LHCN-M2 (cell line): ENCODE results near the gene ERO1B. TPM values are rescaled to one million over a fixed set of nuclear protein-coding genes. Genes with fewer than 3 reads are reported as not detected.
"Not testable (repeated sequence)": the region's sequence is repeated elsewhere in the genome, so short reads cannot be mapped to it uniquely, and the experiment has no call there.

Experiments used
- DNase-seq: peaks from one replicate; pipeline ENCODE4 v3.0.0-alpha.2; 2012; ENCODE audit warnings: low read depth
- total RNA-seq: library from RNA; depleted of rRNA; stranded (reverse); fragments of >200 nt; gene quantifications from 2 replicates; pipeline ENCODE4 v1.2.3, GENCODE V29; 2014; rRNA removed

Gene ERO1B
- total RNA-seq, 1 experiment from 2014 or later = 2.5 TPM

DNA sequence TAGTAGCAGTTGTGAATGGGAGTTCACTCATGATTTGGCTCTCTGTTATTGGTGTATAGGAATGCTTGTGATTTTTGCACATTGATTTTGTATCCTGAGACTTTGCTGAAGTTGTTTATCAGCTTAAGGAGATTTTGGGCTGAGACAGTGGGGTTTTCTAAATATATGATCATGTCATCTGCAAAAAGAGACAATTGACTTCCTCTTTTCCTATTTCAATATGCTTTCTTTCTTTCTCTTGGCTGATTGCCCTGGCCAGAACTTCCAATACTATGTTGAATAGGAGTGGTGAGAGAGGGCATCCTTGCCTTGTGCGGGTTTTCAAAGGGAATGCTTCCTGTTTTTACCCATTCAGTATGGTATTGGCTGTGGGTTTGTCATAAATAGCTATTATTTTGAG is 93.7 kb downstream of the ERO1B start:
- DNase-seq = not testable (repeated sequence)

DNA sequence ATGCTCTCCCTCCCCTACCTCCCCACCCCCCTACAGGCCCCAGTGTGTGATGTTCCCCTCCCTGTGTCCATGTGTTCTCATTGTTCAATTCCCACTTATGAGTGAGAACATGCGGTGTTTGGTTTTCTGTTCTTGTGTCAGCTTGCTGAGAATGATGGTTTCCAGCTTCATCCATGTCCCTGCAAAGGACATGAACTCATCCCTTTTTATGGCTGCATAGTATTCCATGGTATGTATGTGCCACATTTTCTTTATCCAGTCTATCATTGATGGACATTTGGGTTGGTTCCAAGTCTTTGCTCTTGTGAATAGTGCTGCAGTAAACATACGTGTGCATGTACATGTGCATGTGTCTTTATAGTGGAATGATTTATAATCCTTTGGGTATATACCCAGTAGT is 95.3 kb downstream of the ERO1B start:
- DNase-seq = not testable (repeated sequence)

DNA sequence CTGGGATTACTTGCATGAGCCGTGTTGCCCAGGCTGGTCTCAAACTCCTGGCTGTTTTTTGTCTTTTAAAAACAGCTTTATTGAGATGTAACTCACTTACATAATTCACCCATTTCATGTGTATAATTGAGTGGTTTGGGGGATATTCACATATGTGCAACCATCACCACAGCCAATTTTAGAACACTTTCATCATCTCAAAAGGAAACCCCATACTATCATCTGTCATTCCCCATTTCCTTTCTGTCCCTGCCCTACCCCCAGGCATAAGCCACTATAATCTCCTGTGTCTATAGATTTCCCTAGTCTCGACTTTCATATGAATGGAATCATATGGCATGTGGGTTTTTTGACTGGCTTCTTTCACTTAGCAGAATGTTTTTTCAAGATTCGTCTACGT is 96.1 kb downstream of the ERO1B start:
- DNase-seq = no peak

DNA sequence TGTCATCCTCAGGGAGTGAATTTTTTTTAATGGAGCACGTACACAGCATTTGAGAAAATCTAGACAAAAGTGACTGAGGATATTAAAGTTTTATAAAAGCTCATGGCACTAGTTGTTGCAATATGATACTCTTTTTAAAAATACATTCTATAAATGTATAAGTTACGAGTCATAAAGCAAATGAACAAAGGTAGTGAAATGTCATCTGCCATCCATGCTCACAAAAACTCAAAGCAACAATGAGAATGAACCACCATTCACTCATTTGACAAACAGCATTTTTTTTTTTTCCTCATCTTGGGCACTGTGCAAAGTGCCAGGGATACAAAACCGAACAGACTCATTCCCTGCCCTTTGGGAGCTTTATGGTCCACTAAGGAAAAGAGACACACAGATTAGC is 100.7 kb downstream of the ERO1B start:
- DNase-seq = peak; percentile 40

DNA sequence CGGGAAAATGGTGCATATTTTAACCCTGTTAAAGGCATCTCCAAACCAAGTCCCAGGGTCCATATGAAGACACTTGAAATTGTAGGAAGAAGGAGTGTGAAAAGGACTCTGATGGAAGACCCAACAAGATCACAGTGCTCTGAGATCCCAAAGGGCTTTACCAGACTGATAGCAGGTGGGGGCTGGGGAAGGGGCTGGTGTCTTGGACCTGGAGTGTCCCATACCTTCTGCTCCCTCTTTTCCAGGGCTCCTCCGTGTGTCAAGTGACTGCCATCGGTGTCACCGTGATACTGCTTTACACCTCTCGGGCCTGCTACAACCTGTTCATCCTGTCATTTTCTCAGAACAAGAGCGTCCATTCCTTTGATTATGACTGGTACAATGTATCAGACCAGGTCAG is 102.1 kb downstream of the ERO1B start:
- DNase-seq = no peak

DNA sequence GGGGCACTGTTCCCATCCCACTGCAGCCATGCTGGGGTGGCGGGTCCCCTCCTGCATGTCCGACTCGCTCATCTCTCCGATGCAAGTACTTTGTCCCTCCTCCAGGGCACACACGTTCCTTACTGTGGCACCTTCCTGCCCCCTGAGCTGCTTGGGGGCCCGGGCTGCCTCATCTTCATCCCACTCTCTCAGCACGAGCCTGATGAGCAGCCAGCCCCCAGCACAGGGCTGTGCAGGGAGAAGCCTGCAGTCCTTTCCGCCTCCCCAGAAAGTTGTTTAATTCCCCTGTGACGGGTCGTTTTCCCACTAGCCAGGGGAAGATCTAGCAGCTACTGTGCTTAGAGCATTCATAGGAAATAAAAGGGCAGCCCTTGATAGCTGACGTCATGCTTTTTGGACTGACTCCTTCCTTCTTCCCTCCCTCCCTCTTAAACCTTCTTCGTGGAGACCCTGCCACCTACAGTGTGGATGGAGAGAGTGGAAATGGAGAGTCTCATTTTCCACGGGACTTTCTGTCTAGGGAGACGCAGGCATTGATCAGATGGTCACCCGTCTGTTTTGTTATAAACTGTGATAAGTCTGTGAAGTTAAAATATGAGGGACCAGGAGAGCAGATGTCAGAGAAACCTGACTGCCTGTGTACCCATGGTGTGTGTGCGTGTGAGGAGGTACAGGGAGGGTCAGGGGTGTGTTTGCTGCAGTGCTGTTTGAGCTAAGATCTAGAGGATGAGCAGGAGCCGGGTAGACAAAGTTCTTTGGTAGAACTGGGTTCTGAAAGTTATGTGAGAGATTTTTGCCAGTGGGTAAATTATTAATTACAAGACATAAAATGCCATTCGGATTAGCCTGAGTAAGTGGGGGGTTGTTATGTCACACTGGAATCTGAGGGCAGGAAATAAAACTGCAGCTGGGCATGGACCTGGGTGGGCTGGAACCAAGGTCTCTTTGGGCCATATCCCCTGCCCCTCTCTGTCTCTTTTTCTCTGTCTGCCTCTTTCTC is 105.1 kb downstream of the ERO1B start:
- no peak for DNase-seq

DNA sequence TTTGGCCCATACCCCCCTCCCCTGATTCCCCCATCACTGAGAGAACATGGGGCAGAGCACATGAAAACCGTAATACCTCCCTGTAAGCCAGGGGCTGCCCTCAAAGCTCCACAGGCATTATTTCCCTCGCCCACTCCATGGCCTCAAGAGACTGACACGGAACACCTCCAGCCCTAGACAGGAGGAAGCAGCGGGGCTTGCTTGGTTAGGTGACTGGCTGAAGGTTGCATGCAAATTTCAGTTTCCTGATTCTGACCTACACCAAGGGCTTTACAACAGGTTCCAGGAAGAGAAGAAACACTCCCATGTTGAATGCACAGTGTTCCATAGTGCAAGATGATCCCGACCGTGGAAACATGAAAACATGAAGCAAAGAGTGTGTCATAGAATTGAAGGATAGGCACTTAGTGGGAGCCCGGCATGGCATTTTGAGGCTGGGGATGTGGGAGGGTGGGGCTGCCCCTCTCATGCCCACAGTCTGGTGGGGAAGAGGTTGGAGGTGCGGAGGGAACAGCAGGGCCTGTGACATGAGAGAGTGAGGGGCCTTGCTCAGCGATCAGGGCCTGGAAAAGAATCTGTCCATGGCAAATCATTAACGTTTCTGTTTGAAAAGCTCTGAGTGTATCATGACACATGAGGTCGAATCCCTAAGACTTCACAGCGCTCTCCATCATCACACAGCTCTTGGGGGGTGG is 106.0 kb downstream of the ERO1B start:
- no peak for DNase-seq

DNA sequence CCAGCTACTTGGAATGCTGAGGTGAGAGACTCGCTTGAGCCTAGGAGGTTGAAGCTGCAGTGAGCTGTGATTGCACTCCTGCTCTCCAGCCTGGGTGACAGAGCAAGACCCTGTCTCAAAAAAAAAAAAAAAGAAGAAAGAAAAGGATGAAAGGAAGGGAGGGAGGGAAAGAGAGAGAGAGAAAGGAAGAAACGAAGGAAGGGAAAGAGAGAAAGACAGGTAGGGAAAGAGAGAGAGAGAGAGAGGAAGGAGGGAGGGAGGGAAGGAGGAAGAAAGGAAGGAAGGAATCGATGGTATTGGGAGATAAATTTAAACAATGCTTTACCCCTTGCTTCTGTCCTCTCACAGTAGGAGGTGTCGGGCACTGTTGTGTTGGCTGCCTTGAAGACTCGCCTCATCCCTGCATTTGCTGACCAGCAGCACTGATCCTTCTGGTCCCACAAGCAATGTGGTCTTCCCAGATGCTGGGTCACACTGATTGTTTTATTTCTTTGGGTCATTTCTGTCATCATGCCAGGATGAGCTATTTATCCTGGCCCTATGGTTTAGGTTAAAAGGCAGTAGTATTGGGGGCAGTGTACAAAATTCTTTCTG is 108.5 kb downstream of the ERO1B start:
- no peak for DNase-seq

DNA sequence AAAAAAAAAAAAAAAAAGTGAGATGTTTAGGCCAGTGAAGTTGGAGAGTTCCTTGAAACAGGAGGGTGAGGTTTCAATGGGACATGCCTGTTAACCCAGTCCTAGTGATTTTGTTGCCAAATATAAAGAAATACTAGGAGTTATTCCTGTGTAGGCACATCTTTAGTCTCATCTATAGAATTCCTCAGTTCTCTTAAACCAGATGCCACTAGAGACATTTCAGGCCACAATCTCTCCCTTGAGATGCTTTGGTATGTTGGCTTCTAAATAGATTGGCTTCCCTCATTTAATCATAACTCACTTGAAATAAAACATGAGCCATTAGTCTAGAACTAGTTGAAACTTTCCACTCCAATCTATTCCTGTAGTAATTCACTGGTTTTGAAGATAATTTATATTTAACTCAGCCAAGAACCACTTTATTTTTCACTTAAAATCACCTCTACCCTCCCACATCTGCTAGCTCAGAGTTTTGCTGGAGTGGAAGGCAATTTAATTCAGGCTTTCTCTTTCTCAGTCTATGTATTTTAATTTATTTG is 109.6 kb downstream of the ERO1B start:
- peak; percentile 12 for DNase-seq

DNA sequence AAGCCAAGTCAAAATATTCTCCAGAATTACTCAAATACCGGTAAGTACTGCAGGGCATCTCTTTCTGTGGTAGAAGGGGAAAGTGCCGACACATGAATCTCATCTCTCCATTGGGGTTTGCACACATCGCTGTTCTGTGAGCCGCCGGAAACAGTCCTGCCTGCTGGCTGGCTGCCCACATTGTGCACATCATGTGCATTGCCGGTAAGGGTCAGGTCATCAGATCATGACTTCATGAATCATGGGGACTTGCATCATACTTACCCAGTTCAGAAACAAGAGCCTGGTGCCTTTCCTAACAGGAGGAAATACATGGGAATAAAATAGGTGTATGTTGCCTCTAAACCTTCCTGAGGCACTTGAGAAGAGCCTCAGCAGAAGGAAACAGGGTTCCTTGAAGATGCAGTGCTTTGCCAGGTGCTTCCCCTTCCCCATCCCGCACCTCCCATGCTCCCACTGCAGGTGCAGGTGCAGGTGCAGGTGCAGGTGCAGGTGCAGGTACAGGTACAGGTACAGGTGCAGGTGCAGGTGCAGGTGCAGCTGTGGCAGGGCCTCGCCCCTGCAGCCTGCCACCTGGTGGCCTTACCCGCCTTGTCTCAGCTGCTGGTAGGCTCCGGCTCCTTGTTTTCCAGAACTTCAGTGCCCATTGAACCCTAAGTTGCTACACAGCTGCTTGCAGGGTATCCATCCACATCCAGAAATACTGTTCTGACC is 112.9 kb downstream of the ERO1B start:
- DNase-seq = peak; percentile 41

DNA sequence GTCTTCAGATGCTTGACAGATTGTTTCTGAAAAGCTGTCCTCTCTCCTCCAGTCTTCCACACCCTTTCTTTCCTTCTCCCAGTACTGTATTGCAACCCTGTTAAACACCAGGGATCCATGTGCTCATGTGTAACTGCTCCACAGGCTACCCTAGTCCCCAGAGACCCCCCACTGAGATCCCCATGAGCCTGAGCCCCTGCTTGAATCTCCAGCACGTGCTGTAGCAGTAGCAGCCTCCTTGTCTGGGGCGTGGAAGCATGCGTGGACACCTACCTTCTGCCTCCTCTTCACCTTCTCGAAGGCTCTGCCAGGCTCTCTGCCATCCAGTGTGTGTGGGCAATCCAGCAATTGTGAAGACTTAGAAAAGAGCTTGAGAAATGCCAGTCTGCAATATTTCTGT is 114.2 kb downstream of the ERO1B start:
- no peak for DNase-seq

DNA sequence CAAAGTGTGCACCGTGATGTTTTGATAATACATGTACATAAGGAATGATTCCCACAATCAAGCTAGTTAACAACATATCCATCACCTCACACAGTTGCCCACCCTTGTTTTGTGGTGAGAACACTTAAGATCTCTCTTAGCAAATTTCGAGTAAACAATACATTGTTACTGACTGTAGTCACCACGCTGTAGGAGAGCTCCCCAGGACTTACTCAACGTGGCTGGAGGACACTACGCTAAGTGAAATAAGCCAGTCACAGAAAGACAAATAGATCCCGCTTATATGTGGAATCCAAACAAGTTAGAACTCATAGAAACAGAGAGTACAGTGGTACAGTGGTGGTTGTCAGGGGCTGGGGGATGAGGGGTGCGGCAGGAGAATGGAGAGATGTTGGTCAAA is 114.6 kb downstream of the ERO1B start:
- DNase-seq = no peak

DNA sequence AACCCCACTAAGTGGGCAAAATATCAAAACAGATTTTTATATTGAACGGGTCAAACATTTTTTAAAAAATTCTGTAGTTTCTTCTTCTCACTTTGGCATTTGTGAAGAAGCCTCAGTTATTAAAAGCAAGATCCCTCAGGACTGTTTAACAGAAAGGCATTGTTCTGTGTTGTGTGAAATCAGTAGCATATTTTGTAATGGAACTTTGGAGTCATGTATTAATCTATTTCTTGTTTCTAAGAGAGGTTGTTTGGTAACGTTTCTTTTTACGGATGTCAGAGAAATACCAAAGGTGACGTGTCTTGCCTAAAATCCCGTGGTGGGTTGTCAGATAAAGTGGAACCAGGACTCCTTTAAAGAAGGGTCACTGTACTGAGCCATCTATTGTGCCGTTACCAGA is 115.7 kb downstream of the ERO1B start:
- DNase-seq = no peak

Other genes starting within 250 kb of the ERO1B start
- 19.2 and 19.9 TPM in 2 replicates for gene NID1, start 216.9 kb downstream of the ERO1B start, total RNA-seq
- 4.9 and 11.1 TPM in 2 replicates for gene GPR137B, start 139.4 kb downstream of the ERO1B start, total RNA-seq
- gene EDARADD, start 112.3 kb upstream of the ERO1B start, total RNA-seq = not detected in 2 replicates
- gene LGALS8, start 242.0 kb upstream of the ERO1B start, total RNA-seq = 40.1 and 40.6 TPM in 2 replicates